Brain microvascular endothelial cell (primary cell): ENCODE data around the gene LCNL1.

Experiments used
- DNase-seq: peaks from one replicate; pipeline ENCODE4 v3.0.0-alpha.2; 2020
- H3K27ac ChIP-seq: fragments of 250-450 bp; sonication (Bioruptor Pico); 2 replicates; pipeline ENCODE4 v1.5.1; 2020; ENCODE audit warnings: mild to moderate bottlenecking, moderate library complexity
- H3K27me3 ChIP-seq: fragments of 250-450 bp; sonication (Bioruptor Pico); replicated peaks from 2 replicates; pipeline ENCODE4 v1.5.1; 2020; ENCODE audit warnings: mild to moderate bottlenecking
- H3K36me3 ChIP-seq: fragments of 250-450 bp; sonication (Bioruptor Pico); replicated peaks from 2 replicates; pipeline ENCODE4 v1.5.1; 2020; ENCODE audit warnings: mild to moderate bottlenecking
- H3K4me3 ChIP-seq: 2 replicates; pipeline ENCODE4 v1.5.1; 2011; ENCODE audit warnings: low read depth, mild to moderate bottlenecking, control low read depth, low read length, moderate library complexity
- in situ Hi-C: cut with HindIII; loops from 2 replicates; pipeline ENCODE4 v1.10.0; 2017; ENCODE audit warnings: low sequenced_read_pairs, low pct_ligation_motif_present
- TF ChIP-seq, protein P1 (sequence below): IDR thresholded peaks from 2 replicates; pipeline ENCODE4 v1.5.1; 2011; ENCODE audit warnings: low read depth, mild to moderate bottlenecking, moderate library complexity, low read length, control low read depth, inconsistent platforms; ENCODE audit errors: missing control alignments

The LCNL1 gene

GRCh38 chr9:136942881-136943230, 39.9 kb upstream of the LCNL1 start:
- H3K27ac ChIP-seq = no peak overlapping the region
- TF ChIP-seq, protein P1, sequence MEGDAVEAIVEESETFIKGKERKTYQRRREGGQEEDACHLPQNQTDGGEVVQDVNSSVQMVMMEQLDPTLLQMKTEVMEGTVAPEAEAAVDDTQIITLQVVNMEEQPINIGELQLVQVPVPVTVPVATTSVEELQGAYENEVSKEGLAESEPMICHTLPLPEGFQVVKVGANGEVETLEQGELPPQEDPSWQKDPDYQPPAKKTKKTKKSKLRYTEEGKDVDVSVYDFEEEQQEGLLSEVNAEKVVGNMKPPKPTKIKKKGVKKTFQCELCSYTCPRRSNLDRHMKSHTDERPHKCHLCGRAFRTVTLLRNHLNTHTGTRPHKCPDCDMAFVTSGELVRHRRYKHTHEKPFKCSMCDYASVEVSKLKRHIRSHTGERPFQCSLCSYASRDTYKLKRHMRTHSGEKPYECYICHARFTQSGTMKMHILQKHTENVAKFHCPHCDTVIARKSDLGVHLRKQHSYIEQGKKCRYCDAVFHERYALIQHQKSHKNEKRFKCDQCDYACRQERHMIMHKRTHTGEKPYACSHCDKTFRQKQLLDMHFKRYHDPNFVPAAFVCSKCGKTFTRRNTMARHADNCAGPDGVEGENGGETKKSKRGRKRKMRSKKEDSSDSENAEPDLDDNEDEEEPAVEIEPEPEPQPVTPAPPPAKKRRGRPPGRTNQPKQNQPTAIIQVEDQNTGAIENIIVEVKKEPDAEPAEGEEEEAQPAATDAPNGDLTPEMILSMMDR = no peak
- H3K36me3 ChIP-seq = peaks cover 45% of the 10 kb centered on the region
- H3K27me3 ChIP-seq = no peaks in the 10 kb centered on the region
- DNase-seq = no peak
- in situ Hi-C loops = loop anchor here (25.0 kb wide), 1 partner anchor 94 kb away; the partner anchor contains the start of genes ABCA2, FUT7 and NPDC1
- peak overlapping the region; percentile 76 for H3K4me3 ChIP-seq

DNA sequence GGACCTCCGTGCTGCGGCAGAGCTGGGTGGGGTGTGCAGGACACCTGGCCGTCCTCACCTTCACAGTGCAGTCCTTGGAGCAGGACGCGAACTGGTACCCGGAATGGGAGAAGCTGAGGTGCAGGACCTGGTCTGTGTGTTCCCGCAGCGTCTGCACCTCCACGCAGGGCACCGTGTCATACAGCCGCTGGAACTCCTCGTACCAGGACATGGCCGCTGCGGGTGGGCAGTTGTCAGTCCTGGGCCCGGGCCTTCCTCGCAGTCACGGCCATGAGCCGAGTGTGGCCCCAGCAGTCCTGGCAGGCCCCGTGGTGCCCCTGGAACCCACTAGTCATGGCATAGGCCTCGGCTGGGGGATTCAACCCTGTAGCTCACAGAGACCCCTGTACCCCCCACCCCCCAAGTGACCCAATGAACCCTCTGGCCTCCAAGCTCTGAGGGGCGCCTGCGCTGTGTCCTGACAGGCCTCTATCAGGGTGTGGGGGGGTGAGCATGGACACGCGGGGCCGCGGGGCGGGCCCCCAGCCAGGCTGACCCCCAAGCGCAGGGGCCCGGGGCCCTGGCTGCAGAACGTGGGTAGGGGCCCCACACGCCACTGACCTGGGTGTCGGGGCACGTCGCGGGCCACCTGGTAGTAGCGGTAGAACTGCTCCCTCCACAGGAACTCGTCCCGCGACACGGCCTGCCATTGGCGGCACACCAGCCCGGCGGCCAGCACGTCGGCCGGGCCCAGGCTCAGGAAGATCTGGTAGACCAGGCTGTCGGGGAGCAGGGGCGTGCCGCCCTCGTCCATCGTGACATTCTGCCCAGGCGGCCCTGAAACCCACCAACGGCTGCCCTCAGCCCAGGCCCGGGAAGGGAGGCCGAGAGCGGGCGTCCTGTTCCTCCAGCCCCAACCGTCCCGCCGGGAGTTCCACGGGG, 39.2 kb upstream of the LCNL1 start:
- in situ Hi-C loops = loop anchor here (25.0 kb wide), 1 partner anchor 94 kb away; the partner anchor contains the start of genes ABCA2, FUT7 and NPDC1
- TF ChIP-seq, protein P1 = no peak
- DNase-seq = peak; percentile 21
- Histone ChIP-seq H3K36me3 (peaks cover 45% of the 10 kb centered on the region), H3K27ac (peak overlapping the region; percentile 75), H3K27me3 (no peaks in the 10 kb centered on the region), H3K4me3 (peak overlapping the region; percentile 76)

DNA sequence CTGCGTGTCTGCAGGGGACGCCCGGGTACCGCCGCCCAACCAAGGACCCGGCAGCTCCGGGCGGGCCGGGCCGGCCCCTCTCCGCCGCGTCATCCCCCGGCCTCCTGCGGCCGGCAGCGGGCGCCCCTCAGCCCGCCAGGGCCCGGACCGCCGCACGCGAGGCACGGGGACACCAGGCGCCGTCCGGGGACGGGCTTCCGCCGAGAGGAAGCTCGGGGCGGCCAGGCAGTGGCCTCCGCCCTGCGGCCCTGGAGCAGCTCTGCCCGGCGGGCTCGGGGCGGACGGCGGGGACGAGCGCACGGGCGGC, 38.6 kb upstream of the LCNL1 start:
- Histone ChIP-seq H3K36me3 (peaks cover 42% of the 10 kb centered on the region), H3K27me3 (no peaks in the 10 kb centered on the region), H3K4me3 (peak overlapping the region; percentile 76), H3K27ac (peak overlapping the region; percentile 75)
- no peak for DNase-seq
- in situ Hi-C loops = loop anchor here (25.0 kb wide), 1 partner anchor 93 kb away; the partner anchor contains the start of genes ABCA2, FUT7 and NPDC1
- TF ChIP-seq, protein P1 = no peak

DNA sequence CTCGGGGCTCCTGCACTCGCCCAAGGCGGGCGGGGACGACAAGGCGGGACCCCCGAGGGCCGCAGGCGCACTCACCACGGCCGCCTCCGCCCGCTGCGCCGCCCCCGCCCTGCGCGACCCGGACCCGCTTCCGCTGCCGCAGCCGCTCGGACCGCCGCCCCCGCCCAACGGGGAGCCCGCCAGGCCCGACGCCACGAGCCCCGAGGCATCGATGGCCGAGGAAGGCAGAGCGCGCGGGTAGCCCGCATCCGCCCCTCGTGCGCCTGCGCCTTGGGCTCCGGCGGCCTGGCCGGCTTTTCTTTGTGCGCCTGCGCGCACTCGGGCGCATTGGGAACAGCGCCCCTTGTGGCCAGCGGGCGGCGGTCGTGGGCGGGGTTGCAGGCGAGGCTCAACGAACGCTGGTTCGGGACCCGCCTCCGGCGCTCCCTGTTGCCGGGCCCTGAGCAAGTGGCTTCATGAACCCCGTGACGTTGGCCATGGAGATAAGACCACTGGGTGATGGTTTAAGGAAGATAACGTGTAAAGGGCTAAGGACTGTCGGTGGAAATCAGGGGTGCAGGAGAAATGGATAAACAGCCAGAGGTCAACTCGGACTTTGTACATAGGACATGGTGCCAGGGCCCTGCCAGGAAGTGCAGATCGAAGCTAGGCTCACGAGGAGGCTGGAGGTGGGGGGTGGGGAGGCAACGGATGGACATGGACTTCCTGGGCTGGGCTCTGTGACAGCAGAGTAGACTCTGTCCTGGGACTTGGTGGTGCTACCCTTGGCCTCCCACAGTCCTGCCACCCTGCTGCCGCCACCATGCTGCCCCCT, 38.1 kb upstream of the LCNL1 start, which contains the start of the genes C8G and FBXW5:
Gene C8G (plus strand): TSS at position 725 of the 814 bp plus-strand sequence. CDS start 78 bp downstream, at position 803.
Gene FBXW5 (minus strand): TSS at position 220 of the 814 bp plus-strand sequence. CDS start 655 bp downstream, outside the sequence.
- in situ Hi-C loops = loop anchor here (25.0 kb wide), 1 partner anchor 93 kb away; the partner anchor contains the start of genes ABCA2, FUT7 and NPDC1
- peaks cover 36% of the 10 kb centered on the region for H3K36me3 ChIP-seq
- DNase-seq = peak; percentile 75
- no peaks in the 10 kb centered on the region for H3K27me3 ChIP-seq
- peak within 1 kb of the TSS; percentile 75 for H3K27ac ChIP-seq
- TF ChIP-seq, protein P1 = peak; percentile 76
- H3K4me3 ChIP-seq = peak within 1 kb of the TSS; percentile 76

- TF ChIP-seq, protein P1 = no peak
- peaks cover 27% of the 10 kb centered on the region for H3K36me3 ChIP-seq
- in situ Hi-C loops = loop anchor here (25.0 kb wide), 1 partner anchor 92 kb away; the partner anchor contains the start of genes ABCA2, FUT7 and NPDC1
- H3K4me3 ChIP-seq = no peak overlapping the region
- H3K27ac ChIP-seq = no peak overlapping the region
- DNase-seq = no peak
- no peaks in the 10 kb centered on the region for H3K27me3 ChIP-seq
Observed at GRCh38 chr9:136945333-136946227, 37.2 kb upstream of the LCNL1 start.
